NCI-H345 treated with DMSO at 0.1 percent for 48 hours (cell line): ENCODE results near the gene CENPE.
A peak's percentile ranks its signal among the peaks of the same experiment; 100 is the strongest.

Experiments used
- DNase-seq: peaks from one replicate; lab custom pipeline; 2025; ENCODE audit not compliant: unreplicated experiment; lab: John Stamatoyannopoulos, UW

CENPE gene

GRCh38 chr4:103136671-103137445 is 61.3 kb downstream of the CENPE start:
- DNase-seq: no peak

GRCh38 chr4:103129174-103129573 is 69.0 kb downstream of the CENPE start:
- DNase-seq: no peak

GRCh38 chr4:103126126-103126525 is 72.0 kb downstream of the CENPE start:
- no peak for DNase-seq

GRCh38 chr4:103123114-103123513 is 75.0 kb downstream of the CENPE start:
- no peak for DNase-seq

GRCh38 chr4:103118166-103118565 is 80.0 kb downstream of the CENPE start:
- DNase-seq: no peak

GRCh38 chr4:103111598-103111997 is 86.5 kb downstream of the CENPE start:
- DNase-seq: no peak

- DNase-seq: no peak
Measured at GRCh38 chr4:103108542-103108941, 89.6 kb downstream of the CENPE start.

- no peak for DNase-seq
Measured at GRCh38 chr4:103105558-103106356, 92.4 kb downstream of the CENPE start.

- DNase-seq: no peak
Measured at GRCh38 chr4:103104886-103105285, 93.3 kb downstream of the CENPE start.

- no peak for DNase-seq
Measured at GRCh38 chr4:103100691-103101090, 97.5 kb downstream of the CENPE start.

- DNase-seq: peak; percentile 86
Measured at GRCh38 chr4:103099691-103100392, 98.3 kb downstream of the CENPE start, which contains the start of gene BDH2. Gene BDH2 (minus strand): TSS chr4:103099834. CDS start chr4:103096254, 3,580 bp downstream.

- DNase-seq: no peak
Measured at GRCh38 chr4:103098756-103099440, 99.2 kb downstream of the CENPE start.

- DNase-seq: no peak
Measured at GRCh38 chr4:103098341-103098740, 99.8 kb downstream of the CENPE start.

GRCh38 chr4:103097112-103097511 is 101.0 kb downstream of the CENPE start:
- DNase-seq: no peak

- no peak for DNase-seq
Measured at GRCh38 chr4:103095080-103095479, 103.1 kb downstream of the CENPE start.

- no peak for DNase-seq
Measured at GRCh38 chr4:103092245-103092644, 105.9 kb downstream of the CENPE start.

- no peak for DNase-seq
Measured at GRCh38 chr4:103091601-103092223, 106.4 kb downstream of the CENPE start.

- DNase-seq: no peak
Measured at GRCh38 chr4:103089481-103089880, 108.7 kb downstream of the CENPE start.

GRCh38 chr4:103086551-103086950 is 111.6 kb downstream of the CENPE start:
- no peak for DNase-seq

GRCh38 chr4:103085555-103086196 is 112.5 kb downstream of the CENPE start:
- DNase-seq: no peak
